ENCODE measurements around the gene DNAJA3. TPM values are rescaled to one million over a fixed set of nuclear protein-coding genes. Genes with fewer than 3 reads are reported as not detected.

Gene DNAJA3
- total and polyA plus RNA-seq, 2 of the 4 experiments (the other 2 are of a cell fraction), result 38.0 to 40.2 TPM

- Histone ChIP-seq H3K56ac (ENCODE audit: extremely low read depth, insufficient read depth, low read length) (no peak overlapping the region), H3K4ac (ENCODE audit: low read depth, low read length) (peak overlapping the region; percentile 28), H3K27ac (ENCODE audit: insufficient read depth, low read length) (no peak overlapping the region), H4K8ac (ENCODE audit: low read depth in 2 of 2, low read length in 2 of 2) (peak overlapping the region in 1 of 2 experiments; percentile 10; a peak in 1 of 4 replicates), H2BK15ac (ENCODE audit: low read depth, low read length) (peak overlapping the region; percentile 38; the same call in 1 of the 3 replicates), H3K18ac (ENCODE audit: low read depth, low read length) (no peak overlapping the region), H2AK9ac (replicated peaks; ENCODE audit: low read depth, low read length, poor library complexity) (peak overlapping the region; percentile 1), H3K4me1 (ENCODE audit: control insufficient read depth, insufficient read depth, low read length) (peaks cover 34% of the 10 kb centered on the region), H3K14ac (replicated peaks; ENCODE audit: low read depth, low read length) (peak overlapping the region; percentile 5; the same call in 1 of the 2 replicates), H4K5ac (ENCODE audit: low read depth, low read length) (no peak overlapping the region), H3K23ac (ENCODE audit: low read depth, low read length) (no peak overlapping the region), H2AFZ (replicated peaks; ENCODE audit: low read length, poor library complexity) (peak overlapping the region; percentile 45), H3K9ac (ENCODE audit: low read depth, low read length) (no peak overlapping the region), H2BK5ac (ENCODE audit: low read depth, low read length, poor library complexity, severe bottlenecking) (peak overlapping the region; percentile 17), H2BK20ac (ENCODE audit: low read depth, low read length) (peak overlapping the region; percentile 20), H3K36me3 (ENCODE audit: control insufficient read depth, insufficient read depth, low read length) (peaks cover 22% of the 10 kb centered on the region), H3K79me1 (ENCODE audit: low read depth in 1 of 2, low read length in 2 of 2) (peaks cover 16 to 57% of the 10 kb centered on the region in 2 experiments; a peak in 3 of 4 replicates), H4K91ac (ENCODE audit: insufficient read depth, low read depth, low read length) (peak overlapping the region; percentile 10; the same call in 1 of the 2 replicates), H2AK5ac (ENCODE audit: low read depth, low read length) (peak overlapping the region; percentile 41), H3K4me2 (ENCODE audit: low read depth, low read length) (no peak overlapping the region), H3K4me3 (ENCODE audit: insufficient read depth, low read depth, low read length) (no peak overlapping the region), H3K27me3 (ENCODE audit: control insufficient read depth, insufficient read depth, low read length) (no peaks in the 10 kb centered on the region), H4K20me1 (ENCODE audit: insufficient read depth, low read length) (peaks cover 57% of the 10 kb centered on the region), H2BK120ac (ENCODE audit: low read depth, low read length) (peak overlapping the region; percentile 53), H3K9me3 (ENCODE audit: control insufficient read depth, insufficient read depth, low read length) (no peaks in the 10 kb centered on the region), H3K9me1 (ENCODE audit: insufficient read depth, low read length) (peaks cover 22% of the 10 kb centered on the region)
- intact Hi-C loops (cut with micrococcal nuclease) (no loop called here), dilution Hi-C loops (cut with HindIII; ENCODE audit: low sequenced_read_pairs, unreplicated experiment) (no loop called here), in situ Hi-C loops (cut with MboI; ENCODE audit: low sequenced_read_pairs) (no loop called here)
- ChIA-PET CTCF (interaction anchor here (0.6 to 0.8 kb wide), 2 partner anchors 39 to 140 kb away, joined by 3 to 4 read pairs; no protein-coding TSS in a partner anchor), POLR2A (ENCODE audit: unreplicated experiment) (no interaction called here)
- ATAC-seq (ENCODE audit: low read depth) (peak; percentile 4; the same call in 1 of the 2 replicates), DNase-seq (no peak)
- BruUV-seq (replicated peaks), result no TSS peak
- 94% methylated on average over 12 of the region's 19 CpGs; no CpG with 5 or more reads in 1 of the 2 experiments for WGBS, 2 experiments (ENCODE audit: extremely low coverage in 2 of 2, insufficient read length in 1 of 2)
- TF ChIP-seq FOS (IDR thresholded peaks at IDR 0.05; ENCODE audit: low read depth, low read length), result no peak
- no peak for TF ChIP-seq RCOR1 (IDR thresholded peaks at IDR 0.05; ENCODE audit: insufficient replicate concordance, low read length)
- TF ChIP-seq MXI1 (IDR thresholded peaks at IDR 0.05; ENCODE audit: borderline replicate concordance, low read depth, low read length), result no peak
- no peak for TF ChIP-seq MAZ (IDR thresholded peaks at IDR 0.05; ENCODE audit: borderline replicate concordance, low read depth, low read length)
- TF ChIP-seq RFX5 (IDR thresholded peaks at IDR 0.05; ENCODE audit: low read depth, low read length), result no peak
- no peak for TF ChIP-seq CEBPB (IDR thresholded peaks at IDR 0.05; ENCODE audit: low read depth, low read length)
- no peak for TF ChIP-seq BHLHE40 (IDR thresholded peaks at IDR 0.05; ENCODE audit: low read depth, low read length)
- TF ChIP-seq ELK1 (IDR thresholded peaks at IDR 0.05; ENCODE audit: borderline replicate concordance, low read depth, low read length), result no peak
- no peak for TF ChIP-seq NFE2L2 (IDR thresholded peaks at IDR 0.05; ENCODE audit: low read depth, low read length)
- no peak for TF ChIP-seq MAFK (IDR thresholded peaks at IDR 0.05; ENCODE audit: low read depth, low read length)
- no peak for TF ChIP-seq USF2 (IDR thresholded peaks at IDR 0.05; ENCODE audit: low read depth, low read length)
- no peak for TF ChIP-seq POLR2A (IDR thresholded peaks at IDR 0.05; ENCODE audit: low read depth, low read length)
- no peak for TF ChIP-seq CHD1 (IDR thresholded peaks at IDR 0.05; ENCODE audit: low read depth, low read length)
- no peak for TF ChIP-seq SMC3 (IDR thresholded peaks at IDR 0.05; ENCODE audit: low read depth, low read length)
- no peak for TF ChIP-seq RAD21 (IDR thresholded peaks at IDR 0.05; ENCODE audit: low read length)
Observed at GRCh38 chr16:4409081-4409932, 16.4 kb upstream of the DNAJA3 start.
